Activated CD8-positive, alpha-beta memory T cell treated with anti-CD3 and anti-CD28 coated beads, Interleukin-2, amount 50 U/mL, for 4 hours (primary cell): ENCODE data around the gene RAB38.

Experiments
- DNase-seq: peaks from one replicate; pipeline ENCODE4 v3.0.0-alpha.2; 2020

RAB38 gene

DNA sequence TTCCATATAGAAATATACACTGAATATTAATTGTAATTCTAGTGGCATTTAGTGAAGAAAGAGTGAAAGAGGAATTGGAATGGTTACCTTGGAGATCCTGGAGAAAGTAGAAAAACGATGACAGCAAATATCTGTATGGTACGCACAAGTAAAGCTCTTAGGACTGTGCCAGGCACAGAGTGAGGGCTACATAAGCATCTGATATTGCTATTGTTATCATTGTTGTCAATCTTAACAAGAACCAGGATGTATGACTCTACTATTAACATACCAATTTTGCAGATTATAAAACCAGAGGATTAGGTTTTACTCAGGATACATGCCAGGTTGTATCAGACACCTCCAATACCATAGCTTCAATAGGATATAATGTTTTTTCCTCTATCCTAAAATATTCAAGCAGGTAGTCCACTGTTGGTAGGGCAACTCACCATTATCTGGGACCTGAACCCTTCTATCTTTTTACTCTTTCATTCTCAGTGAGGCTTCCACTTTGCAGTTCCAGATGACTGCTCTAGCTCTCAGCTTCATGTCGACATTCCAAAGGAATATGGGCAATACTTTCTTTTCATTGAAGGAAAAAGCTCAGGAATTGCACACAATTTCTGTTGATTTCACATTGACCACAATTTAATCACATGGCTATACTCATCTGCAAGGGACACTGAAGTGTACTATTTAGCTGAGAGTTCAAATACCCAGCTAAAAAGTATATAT, 73.2 kb downstream of the RAB38 start:
- no peak for DNase-seq

DNA sequence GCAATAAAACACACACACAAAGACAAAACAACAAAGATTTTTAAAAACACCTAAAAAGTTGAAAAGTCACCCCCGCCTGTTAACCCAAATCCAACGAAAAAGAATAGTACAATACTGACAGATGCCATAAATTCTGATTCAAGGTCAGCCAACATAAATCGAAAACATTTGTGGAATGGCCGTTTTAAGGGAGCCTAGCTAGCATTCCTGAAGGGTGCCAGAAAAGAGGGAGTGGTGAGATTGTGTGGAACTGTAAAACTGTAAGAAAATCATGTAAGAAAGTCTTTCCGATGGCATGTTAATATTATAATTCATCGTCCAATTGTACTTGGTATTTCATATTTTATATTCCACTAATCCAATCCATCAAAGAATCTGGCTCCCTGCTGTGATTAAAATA, 75.1 kb downstream of the RAB38 start:
- no peak for DNase-seq

GRCh38 chr11:88098289-88098688, 77.0 kb downstream of the RAB38 start:
- no peak for DNase-seq

DNA sequence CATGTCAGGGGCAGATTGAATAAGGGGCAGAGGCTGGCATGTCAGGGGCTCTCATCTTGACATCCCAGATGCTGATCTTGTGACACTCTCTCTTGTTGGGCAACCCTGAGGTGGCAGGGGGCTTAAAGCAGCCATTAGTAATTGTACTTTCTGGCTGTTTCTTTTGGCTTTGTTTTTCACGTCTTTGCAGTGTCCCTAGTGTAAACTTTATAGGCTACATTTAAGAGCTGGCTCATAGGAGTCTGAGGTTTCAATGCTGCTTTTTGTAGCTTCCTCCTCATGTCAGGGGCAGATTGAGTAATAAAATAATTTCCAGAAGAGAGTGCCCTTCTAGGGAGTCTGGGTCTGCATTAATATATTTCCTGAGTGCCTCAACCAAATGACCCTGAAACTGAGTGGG, 86.1 kb downstream of the RAB38 start:
- no peak for DNase-seq

DNA sequence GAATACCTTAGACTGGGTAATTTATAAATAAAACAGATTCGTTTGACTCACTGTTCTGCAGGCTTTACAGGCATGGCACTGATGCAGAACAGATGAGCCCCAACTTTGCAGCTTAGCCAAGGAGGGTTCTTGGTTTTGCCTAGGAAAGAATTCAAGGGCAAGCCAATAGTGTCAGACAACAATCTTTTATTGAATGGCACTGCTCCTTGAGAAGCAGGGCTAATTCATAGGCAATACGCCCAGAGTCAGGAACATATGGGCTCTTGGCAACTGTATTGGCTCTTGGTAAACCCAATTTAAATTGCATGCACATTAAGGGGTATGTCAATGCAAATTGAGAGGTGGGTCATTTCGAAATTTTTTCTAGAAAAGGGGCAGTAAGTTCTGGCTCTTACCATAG, 87.9 kb downstream of the RAB38 start:
- no peak for DNase-seq

- DNase-seq, result no peak
Observed at GRCh38 chr11:88086297-88086696, 88.9 kb downstream of the RAB38 start.

- DNase-seq, result no peak
Observed at GRCh38 chr11:88070437-88070836, 104.8 kb downstream of the RAB38 start.

DNA sequence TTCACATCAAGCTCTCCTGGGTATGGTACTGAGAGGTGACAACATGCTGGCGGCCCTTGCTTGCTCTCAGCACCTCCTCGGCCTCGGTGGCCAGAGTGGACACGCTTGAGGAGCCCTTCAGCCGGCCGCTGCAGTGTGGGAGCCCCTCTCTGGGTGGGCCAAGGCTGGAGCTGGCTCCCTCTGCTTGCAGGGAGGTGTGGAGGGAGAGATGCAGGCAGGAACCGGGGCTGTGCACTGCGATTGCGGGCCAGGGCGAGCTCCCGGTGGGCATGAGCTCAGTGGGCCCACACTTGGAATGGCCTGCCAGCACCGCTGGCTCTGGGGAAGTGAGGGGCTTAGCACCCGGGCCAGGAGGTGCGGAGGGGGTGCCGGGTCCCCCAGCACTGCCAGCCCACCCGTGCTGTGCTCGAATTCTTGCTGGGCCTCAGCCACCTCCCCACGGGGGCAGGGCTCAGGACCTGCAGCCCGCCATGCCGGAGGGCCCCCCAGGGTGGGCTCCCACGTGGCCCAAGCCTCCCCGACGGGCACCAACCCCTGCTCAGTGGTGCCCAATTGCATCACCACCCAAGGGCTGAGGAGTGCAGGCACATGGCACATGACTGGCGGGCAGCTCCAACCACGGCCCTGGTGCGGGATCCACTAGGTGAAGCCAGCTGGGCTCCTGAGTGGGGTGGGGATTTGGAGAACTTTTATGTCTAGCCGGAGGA, 106.2 kb downstream of the RAB38 start:
- no peak for DNase-seq

DNA sequence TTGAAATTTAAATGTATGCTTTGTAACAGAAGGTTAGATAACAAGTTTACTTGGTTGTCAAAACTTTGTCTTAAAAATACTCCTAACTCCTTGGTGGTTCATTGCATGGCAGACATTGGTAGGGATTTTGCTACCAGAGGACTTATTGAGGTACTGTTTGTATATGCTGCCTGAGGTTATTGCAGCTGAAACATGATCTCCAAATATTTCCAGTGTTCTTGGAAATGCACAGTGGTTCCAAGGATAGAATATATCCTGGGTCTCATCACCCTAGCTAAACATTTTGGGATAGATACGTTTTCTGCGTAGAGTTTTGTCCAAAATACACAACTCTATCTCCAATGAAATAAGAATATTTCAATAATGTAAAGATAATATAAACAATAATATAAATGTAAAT, 109.2 kb downstream of the RAB38 start:
- DNase-seq, result no peak

DNA sequence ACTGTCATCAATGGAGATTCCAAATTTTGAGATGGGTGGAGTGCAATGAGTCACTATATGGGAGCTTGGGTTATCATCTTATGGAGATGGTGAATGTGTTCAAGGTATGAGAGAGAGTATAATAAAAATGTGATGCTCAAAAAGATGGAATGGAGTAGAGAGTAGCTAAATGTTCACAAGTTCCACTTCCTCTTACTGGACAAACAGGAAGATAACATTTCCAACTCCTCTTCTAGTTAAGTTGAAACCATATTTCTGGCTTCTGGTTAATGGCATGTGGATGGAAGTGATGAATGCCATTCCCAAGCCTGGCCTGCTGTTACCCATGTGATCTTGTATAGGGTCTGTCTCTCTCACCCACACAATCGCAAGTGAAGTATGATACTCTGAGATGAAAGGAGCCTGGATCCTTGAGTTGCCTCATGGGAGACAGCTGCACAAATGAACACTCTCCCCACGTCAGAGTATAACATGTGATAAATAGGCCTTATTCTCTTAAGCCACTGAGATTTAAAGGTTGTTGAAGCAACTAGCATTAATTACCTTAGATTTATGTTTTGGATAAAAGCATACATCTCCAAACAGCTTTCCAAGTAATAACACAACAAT, 111.0 kb downstream of the RAB38 start:
- DNase-seq, result no peak
